Astrocyte (in vitro differentiated cells and primary cell): Measurements from ENCODE around the gene RABGAP1L. TPM values are rescaled to one million over a fixed set of nuclear protein-coding genes. Genes with fewer than 3 reads are reported as not detected.
"Not testable (repeated sequence)": the region's sequence is repeated elsewhere in the genome, so short reads cannot be mapped to it uniquely, and the experiment has no call there.

ENCODE experiments used
- DNase-seq: peaks from one replicate; pipeline ENCODE4 v3.0.0-alpha.2; 2010; ENCODE audit warnings: low read depth
- FAIRE-seq: peaks from 2 replicates; lab custom pipeline; 2011; peaks lifted over from hg19 to GRCh38; lab: Jason Lieb, UNC
- H2AFZ ChIP-seq: 2 replicates; pipeline ENCODE4 v1.6.0; 2012; ENCODE audit warnings: low read depth, low read length, inconsistent platforms
- H3K27ac ChIP-seq: 2 replicates; pipeline ENCODE4 v1.5.1; 2011; ENCODE audit warnings: low read depth, low read length, inconsistent platforms
- H3K27me3 ChIP-seq: 2 replicates; pipeline ENCODE4 v1.6.0; 2011; ENCODE audit warnings: low read length, inconsistent platforms; ENCODE audit not compliant: insufficient read depth
- H3K36me3 ChIP-seq: 2 replicates; pipeline ENCODE4 v1.5.1; 2011; ENCODE audit warnings: low read length, inconsistent platforms; ENCODE audit not compliant: insufficient read depth
- H3K4me1 ChIP-seq: 2 replicates; pipeline ENCODE4 v1.5.1; 2011; ENCODE audit warnings: low read length, inconsistent platforms; ENCODE audit not compliant: insufficient read depth
- H3K4me2 ChIP-seq: 2 replicates; pipeline ENCODE4 v1.6.0; 2012; ENCODE audit warnings: low read length, inconsistent platforms
- H3K4me3 ChIP-seq: 2 replicates; pipeline ENCODE4 v1.5.1; 2011; ENCODE audit warnings: low read depth, mild to moderate bottlenecking, low read length, inconsistent platforms; ENCODE audit not compliant: insufficient read depth
- H3K79me2 ChIP-seq: 2 replicates; pipeline ENCODE4 v1.6.0; 2012; ENCODE audit warnings: mild to moderate bottlenecking, low read length, inconsistent platforms; ENCODE audit not compliant: insufficient read depth
- H3K9ac ChIP-seq: 2 replicates; pipeline ENCODE4 v1.6.0; 2012; ENCODE audit warnings: mild to moderate bottlenecking, low read length, inconsistent platforms
- H3K9me3 ChIP-seq: 2 replicates; pipeline ENCODE4 v1.5.1; 2012; ENCODE audit warnings: low read depth, mild to moderate bottlenecking, low read length, inconsistent platforms; ENCODE audit not compliant: insufficient read depth
- H4K20me1 ChIP-seq: 2 replicates; pipeline ENCODE4 v1.6.0; 2012; ENCODE audit warnings: low read length, inconsistent platforms; ENCODE audit not compliant: insufficient read depth
- H3K27ac Mint-ChIP-seq: one replicate; pipeline ENCODE4 v1.8.0; 2021; ENCODE audit warnings: mild to moderate bottlenecking, mixed read lengths; ENCODE audit not compliant: unreplicated experiment
- H3K27me3 Mint-ChIP-seq: one replicate; pipeline ENCODE4 v1.8.0; 2021; ENCODE audit warnings: low read depth, mixed read lengths; ENCODE audit not compliant: unreplicated experiment
- H3K36me3 Mint-ChIP-seq: one replicate; pipeline ENCODE4 v1.8.0; 2021; ENCODE audit warnings: low read depth, mixed read lengths; ENCODE audit not compliant: unreplicated experiment
- H3K4me1 Mint-ChIP-seq: one replicate; pipeline ENCODE4 v1.8.0; 2021; ENCODE audit warnings: low read depth, mixed read lengths; ENCODE audit not compliant: unreplicated experiment
- H3K4me3 Mint-ChIP-seq: one replicate; pipeline ENCODE4 v1.8.0; 2021; ENCODE audit warnings: mild to moderate bottlenecking, moderate library complexity, mixed read lengths; ENCODE audit not compliant: unreplicated experiment
- H3K9me3 Mint-ChIP-seq: one replicate; pipeline ENCODE4 v1.8.0; 2021; ENCODE audit warnings: mild to moderate bottlenecking, mixed read lengths; ENCODE audit not compliant: unreplicated experiment
- CTCF ChIP-seq: IDR thresholded peaks from 2 replicates; pipeline ENCODE4 v1.5.1; 2011; ENCODE audit warnings: low read depth, mild to moderate bottlenecking, inconsistent platforms, low read length, moderate library complexity; ENCODE audit not compliant: insufficient read depth
- EZH2 ChIP-seq: IDR thresholded peaks from 2 replicates; pipeline ENCODE4 v1.6.1; 2012; ENCODE audit warnings: mild to moderate bottlenecking, low read length, inconsistent platforms; ENCODE audit not compliant: insufficient read depth
- total RNA-seq: library from RNA; stranded (reverse); gene quantifications from 2 replicates; pipeline ENCODE4 v1.2.1, GENCODE V29; 2021

The RABGAP1L gene
- total RNA-seq, 1 donor from 2014 or later = 40.2 TPM

- Mint-ChIP-seq H3K4me1 (no peaks in the 10 kb centered on the region), H3K27me3 (no peaks in the 10 kb centered on the region), H3K36me3 (peaks cover 2% of the 10 kb centered on the region), H3K27ac (no peak overlapping the region), H3K4me3 (no peak overlapping the region), H3K9me3 (peaks cover 3% of the 10 kb centered on the region)
- Histone ChIP-seq H3K36me3 (no peaks in the 10 kb centered on the region), H3K27me3 (no peaks in the 10 kb centered on the region), H3K79me2 (no peaks in the 10 kb centered on the region), H3K4me1 (no peaks in the 10 kb centered on the region), H2AFZ (no peak overlapping the region), H3K4me3 (no peak overlapping the region), H3K4me2 (no peak overlapping the region), H3K9ac (no peak overlapping the region), H3K9me3 (no peaks in the 10 kb centered on the region), H3K27ac (no peak overlapping the region), H4K20me1 (no peaks in the 10 kb centered on the region)
- TF ChIP-seq CTCF (no peak), EZH2 (no peak)
- DNase-seq (no peak), FAIRE-seq (no peak)
Observed at GRCh38 chr1:174407665-174408064, 248.3 kb downstream of the RABGAP1L start.

- Histone ChIP-seq H4K20me1 (no peaks in the 10 kb centered on the region), H3K4me3 (no peak overlapping the region), H3K27ac (no peak overlapping the region), H3K9me3 (no peaks in the 10 kb centered on the region), H2AFZ (no peak overlapping the region), H3K9ac (no peak overlapping the region), H3K36me3 (no peaks in the 10 kb centered on the region), H3K4me2 (no peak overlapping the region), H3K27me3 (no peaks in the 10 kb centered on the region), H3K79me2 (no peaks in the 10 kb centered on the region), H3K4me1 (no peaks in the 10 kb centered on the region)
- Mint-ChIP-seq H3K4me1 (no peaks in the 10 kb centered on the region), H3K9me3 (peaks cover 3% of the 10 kb centered on the region), H3K4me3 (no peak overlapping the region), H3K27ac (no peak overlapping the region), H3K36me3 (peaks cover 2% of the 10 kb centered on the region), H3K27me3 (no peaks in the 10 kb centered on the region)
- DNase-seq (no peak), FAIRE-seq (no peak)
- TF ChIP-seq CTCF (no peak), EZH2 (no peak)
Observed at GRCh38 chr1:174408146-174408545, 248.8 kb downstream of the RABGAP1L start.

GRCh38 chr1:174409801-174410200 is 250.5 kb downstream of the RABGAP1L start:
- H3K36me3 Mint-ChIP-seq, H3K4me3 Mint-ChIP-seq, H3K4me1 Mint-ChIP-seq, H4K20me1 ChIP-seq, FAIRE-seq, H3K36me3 ChIP-seq, H3K4me2 ChIP-seq, H3K4me1 ChIP-seq, H2AFZ ChIP-seq, H3K9ac ChIP-seq, H3K27me3 ChIP-seq, H3K27ac ChIP-seq, H3K79me2 ChIP-seq, H3K4me3 ChIP-seq, DNase-seq, H3K9me3 ChIP-seq, H3K27me3 Mint-ChIP-seq, H3K9me3 Mint-ChIP-seq, H3K27ac Mint-ChIP-seq: not testable (repeated sequence)
